ENCODE data around the gene VPS13D. TPM values are rescaled to one million over a fixed set of nuclear protein-coding genes. Genes with fewer than 3 reads are reported as not detected.

VPS13D gene
- polyA plus RNA-seq, 1 experiment: 22.3 TPM

GRCh38 chr1:12309783-12310742 is 80.2 kb downstream of the VPS13D start:
- ChIA-PET POLR2A (no interaction called here), CTCF (interaction anchor here (0.6 to 6.3 kb wide), 3 partner anchors 11 to 349 kb away, joined by 3 to 83 read pairs (median 4); no protein-coding TSS in a partner anchor)
- Histone ChIP-seq H3K27me3 (ENCODE audit: control insufficient read depth, insufficient read depth, low read length) (no peaks in the 10 kb centered on the region), H3K36me3 (ENCODE audit: control insufficient read depth, insufficient read depth, low read length) (peaks cover 6% of the 10 kb centered on the region), H3K4me3 (ENCODE audit: low read depth, low read length) (no peak overlapping the region)
- TF ChIP-seq, protein P1, sequence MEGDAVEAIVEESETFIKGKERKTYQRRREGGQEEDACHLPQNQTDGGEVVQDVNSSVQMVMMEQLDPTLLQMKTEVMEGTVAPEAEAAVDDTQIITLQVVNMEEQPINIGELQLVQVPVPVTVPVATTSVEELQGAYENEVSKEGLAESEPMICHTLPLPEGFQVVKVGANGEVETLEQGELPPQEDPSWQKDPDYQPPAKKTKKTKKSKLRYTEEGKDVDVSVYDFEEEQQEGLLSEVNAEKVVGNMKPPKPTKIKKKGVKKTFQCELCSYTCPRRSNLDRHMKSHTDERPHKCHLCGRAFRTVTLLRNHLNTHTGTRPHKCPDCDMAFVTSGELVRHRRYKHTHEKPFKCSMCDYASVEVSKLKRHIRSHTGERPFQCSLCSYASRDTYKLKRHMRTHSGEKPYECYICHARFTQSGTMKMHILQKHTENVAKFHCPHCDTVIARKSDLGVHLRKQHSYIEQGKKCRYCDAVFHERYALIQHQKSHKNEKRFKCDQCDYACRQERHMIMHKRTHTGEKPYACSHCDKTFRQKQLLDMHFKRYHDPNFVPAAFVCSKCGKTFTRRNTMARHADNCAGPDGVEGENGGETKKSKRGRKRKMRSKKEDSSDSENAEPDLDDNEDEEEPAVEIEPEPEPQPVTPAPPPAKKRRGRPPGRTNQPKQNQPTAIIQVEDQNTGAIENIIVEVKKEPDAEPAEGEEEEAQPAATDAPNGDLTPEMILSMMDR (IDR thresholded peaks at IDR 0.05; ENCODE audit: insufficient read depth, low read depth, low read length): no peak
- DNase-seq (ENCODE audit: low read depth): no peak

GRCh38 chr1:12314333-12314903 is 84.6 kb downstream of the VPS13D start:
- ChIA-PET CTCF (interaction anchor here (0.6 to 6.3 kb wide), 11 partner anchors 9 to 464 kb away, joined by 3 to 83 read pairs (median 4); partner anchors contain the start of gene DHRS3), POLR2A (interaction anchor here (0.6 kb wide), 1 partner anchor 227 kb away, joined by 3 read pairs; no protein-coding TSS in a partner anchor)
- TF ChIP-seq, protein P1 (IDR thresholded peaks at IDR 0.05; ENCODE audit: insufficient read depth, low read depth, low read length): peak; percentile 37; the same call in 1 of the 2 replicates
- no peak for DNase-seq (ENCODE audit: low read depth)
- H3K27me3 ChIP-seq (ENCODE audit: control insufficient read depth, insufficient read depth, low read length): no peaks in the 10 kb centered on the region
- H3K36me3 ChIP-seq (ENCODE audit: control insufficient read depth, insufficient read depth, low read length): peaks cover 7% of the 10 kb centered on the region
- H3K4me3 ChIP-seq (ENCODE audit: low read depth, low read length): no peak overlapping the region

GRCh38 chr1:12315146-12315545 is 85.3 kb downstream of the VPS13D start:
- CTCF ChIA-PET: interaction anchor here (0.6 to 6.3 kb wide), 5 partner anchors 40 to 344 kb away, joined by 4 to 83 read pairs (median 5); partner anchors contain the start of gene DHRS3

GRCh38 chr1:12316331-12316730 is 86.5 kb downstream of the VPS13D start:
- CTCF ChIA-PET: interaction anchor here (1.2 kb wide), 1 partner anchor 303 kb away, joined by 5 read pairs; no protein-coding TSS in a partner anchor
- TF ChIP-seq, protein P1 (IDR thresholded peaks at IDR 0.05; ENCODE audit: insufficient read depth, low read depth, low read length): no peak
- Histone ChIP-seq H3K4me3 (ENCODE audit: low read depth, low read length) (no peak overlapping the region), H3K27me3 (ENCODE audit: control insufficient read depth, insufficient read depth, low read length) (no peaks in the 10 kb centered on the region), H3K36me3 (ENCODE audit: control insufficient read depth, insufficient read depth, low read length) (peaks cover 12% of the 10 kb centered on the region)
- DNase-seq (ENCODE audit: low read depth): no peak
- POLR2A ChIA-PET: interaction anchor here (0.6 kb wide), 1 partner anchor 132 kb away, joined by 4 read pairs; no protein-coding TSS in a partner anchor

More at GRCh38 chr1:12315146-12315545, 85.3 kb downstream of the VPS13D start:
- POLR2A ChIA-PET: no interaction called here
- no peak for DNase-seq (ENCODE audit: low read depth)
- no peaks in the 10 kb centered on the region for H3K27me3 ChIP-seq (ENCODE audit: control insufficient read depth, insufficient read depth, low read length)
- TF ChIP-seq, protein P1 (IDR thresholded peaks at IDR 0.05; ENCODE audit: insufficient read depth, low read depth, low read length): no peak
- H3K4me3 ChIP-seq (ENCODE audit: low read depth, low read length): no peak overlapping the region
- H3K36me3 ChIP-seq (ENCODE audit: control insufficient read depth, insufficient read depth, low read length): peaks cover 11% of the 10 kb centered on the region

DNA sequence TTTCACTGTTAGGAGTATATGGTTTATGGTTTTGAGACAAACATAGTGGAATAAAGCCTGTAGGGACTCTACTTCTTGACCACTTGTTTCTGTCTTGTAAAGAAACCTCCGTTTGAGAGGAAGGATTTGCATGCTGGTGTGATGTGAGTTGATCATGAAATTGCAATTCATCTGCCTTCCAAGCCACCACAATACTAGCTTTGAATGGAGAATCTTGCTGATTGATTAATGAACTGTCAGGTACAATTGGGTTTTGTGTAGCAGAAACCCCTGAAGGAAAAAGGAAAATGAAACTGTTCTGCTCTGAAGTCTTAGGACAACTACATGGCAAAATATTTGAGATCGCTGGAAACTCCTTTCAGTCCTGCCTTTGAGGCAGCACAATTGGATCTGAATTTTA is 90.7 kb downstream of the VPS13D start:
- Histone ChIP-seq H3K27me3 (ENCODE audit: control insufficient read depth, insufficient read depth, low read length) (no peaks in the 10 kb centered on the region), H3K4me3 (ENCODE audit: low read depth, low read length) (no peak overlapping the region), H3K36me3 (ENCODE audit: control insufficient read depth, insufficient read depth, low read length) (peaks cover 9% of the 10 kb centered on the region)
- TF ChIP-seq, protein P1 (IDR thresholded peaks at IDR 0.05; ENCODE audit: insufficient read depth, low read depth, low read length): no peak
- ChIA-PET CTCF (interaction anchor here (0.7 to 1.2 kb wide), 3 partner anchors 12 to 339 kb away, joined by 3 to 4 read pairs (median 3); no protein-coding TSS in a partner anchor), POLR2A (no interaction called here)
- no peak for DNase-seq (ENCODE audit: low read depth)
